ENCODE measurements around the gene KRTAP9-9. TPM values are rescaled to one million over a fixed set of nuclear protein-coding genes. Genes with fewer than 3 reads are reported as not detected.
"Not testable (repeated sequence)": the region's sequence is repeated elsewhere in the genome, so short reads cannot be mapped to it uniquely, and the experiment has no call there.

The KRTAP9-9 gene
- not detected in 2 replicates for polyA plus RNA-seq (2011; rRNA removed)
- polyA minus RNA-seq (2011; rRNA and poly(A)+ RNA removed) = not detected in 2 replicates

- H3K4me3 ChIP-seq (ENCODE audit: low read depth, low read length); DNase-seq (ENCODE audit: low read depth, low spot score); H3K27ac ChIP-seq (ENCODE audit: low read depth, low read length); H3K9me3 ChIP-seq (ENCODE audit: control insufficient read depth, insufficient read depth, low read length); H3K27me3 ChIP-seq (ENCODE audit: control insufficient read depth, insufficient read depth, low read length); POLR2A ChIA-PET: not testable (repeated sequence)
- CTCF ChIA-PET = interaction anchor here (0.6 kb wide), 1 partner anchor 809 kb away, joined by 10 read pairs; no protein-coding TSS in a partner anchor
Observed at GRCh38 chr17:41255381-41256290, at the start of gene KRTAP9-9. Gene KRTAP9-9, plus strand, starts transcription at chr17:41255384.

- Histone ChIP-seq H3K4me3 (ENCODE audit: low read depth, low read length) (no peak overlapping the region), H3K27me3 (ENCODE audit: control insufficient read depth, insufficient read depth, low read length) (peaks cover 4% of the 10 kb centered on the region), H3K27ac (ENCODE audit: low read depth, low read length) (no peak overlapping the region), H3K9me3 (ENCODE audit: control insufficient read depth, insufficient read depth, low read length) (no peaks in the 10 kb centered on the region)
- POLR2A ChIA-PET = no interaction called here
- CTCF ChIA-PET = no interaction called here
- TF ChIP-seq CTCF (IDR thresholded peaks at IDR 0.05; ENCODE audit: low read depth, low read length) = no peak
- DNase-seq (ENCODE audit: low read depth, low spot score) = peak; percentile 10
Observed at GRCh38 chr17:41211845-41212466, 43.2 kb upstream of the KRTAP9-9 start.

- Histone ChIP-seq H3K9me3 (ENCODE audit: control insufficient read depth, insufficient read depth, low read length) (no peaks in the 10 kb centered on the region), H3K4me3 (ENCODE audit: low read depth, low read length) (no peak overlapping the region), H3K27ac (ENCODE audit: low read depth, low read length) (peak overlapping the region; percentile 21), H3K27me3 (ENCODE audit: control insufficient read depth, insufficient read depth, low read length) (peaks cover 4% of the 10 kb centered on the region)
- CTCF ChIA-PET = no interaction called here
- POLR2A ChIA-PET = no interaction called here
- no peak for DNase-seq (ENCODE audit: low read depth, low spot score)
- TF ChIP-seq CTCF (IDR thresholded peaks at IDR 0.05; ENCODE audit: low read depth, low read length) = no peak
Observed at GRCh38 chr17:41212524-41213169, 42.5 kb upstream of the KRTAP9-9 start.

- CTCF ChIA-PET = no interaction called here
- Histone ChIP-seq H3K27ac (ENCODE audit: low read depth, low read length) (no peak overlapping the region), H3K27me3 (ENCODE audit: control insufficient read depth, insufficient read depth, low read length) (no peaks in the 10 kb centered on the region), H3K9me3 (ENCODE audit: control insufficient read depth, insufficient read depth, low read length) (no peaks in the 10 kb centered on the region), H3K4me3 (ENCODE audit: low read depth, low read length) (no peak overlapping the region)
- no peak for TF ChIP-seq CTCF (IDR thresholded peaks at IDR 0.05; ENCODE audit: low read depth, low read length)
- no peak for DNase-seq (ENCODE audit: low read depth, low spot score)
- POLR2A ChIA-PET = no interaction called here
Observed at GRCh38 chr17:41215681-41216080, 39.5 kb upstream of the KRTAP9-9 start.

- ChIA-PET POLR2A (no interaction called here), CTCF (no interaction called here)
- Histone ChIP-seq H3K9me3 (ENCODE audit: control insufficient read depth, insufficient read depth, low read length) (no peaks in the 10 kb centered on the region), H3K27ac (ENCODE audit: low read depth, low read length) (no peak overlapping the region), H3K27me3 (ENCODE audit: control insufficient read depth, insufficient read depth, low read length) (no peaks in the 10 kb centered on the region), H3K4me3 (ENCODE audit: low read depth, low read length) (no peak overlapping the region)
- no peak for TF ChIP-seq CTCF (IDR thresholded peaks at IDR 0.05; ENCODE audit: low read depth, low read length)
- no peak for DNase-seq (ENCODE audit: low read depth, low spot score)
Observed at GRCh38 chr17:41223821-41224220, 31.4 kb upstream of the KRTAP9-9 start.
